ENCODE data around the gene AZIN2.
A peak's percentile ranks its signal among the peaks of the same experiment; 100 is the strongest.
"Not testable (repeated sequence)": the region's sequence is repeated elsewhere in the genome, so short reads cannot be mapped to it uniquely, and the experiment has no call there.

Gene AZIN2

GRCh38 chr1:33094971-33095604 is 14.1 kb downstream of the AZIN2 start:
- no peak for DNase-seq (ENCODE audit: low read depth)

GRCh38 chr1:33096363-33097005 is 15.5 kb downstream of the AZIN2 start:
- no peak for DNase-seq (ENCODE audit: low read depth)

- no peak for DNase-seq (ENCODE audit: low read depth)
Measured at GRCh38 chr1:33097137-33097611, 16.2 kb downstream of the AZIN2 start.

- no peak for DNase-seq (ENCODE audit: low read depth)
Measured at GRCh38 chr1:33097762-33098161, 16.8 kb downstream of the AZIN2 start.

- no peak for DNase-seq (ENCODE audit: low read depth)
Measured at GRCh38 chr1:33098371-33098770, 17.4 kb downstream of the AZIN2 start.

GRCh38 chr1:33099290-33100118 is 18.6 kb downstream of the AZIN2 start:
- DNase-seq (ENCODE audit: low read depth), result peak; percentile 49

- not testable (repeated sequence) for DNase-seq (ENCODE audit: low read depth)
Measured at GRCh38 chr1:33100119-33100415, 19.1 kb downstream of the AZIN2 start.

- no peak for DNase-seq (ENCODE audit: low read depth)
Measured at GRCh38 chr1:33110477-33110876, 29.5 kb downstream of the AZIN2 start.

- no peak for DNase-seq (ENCODE audit: low read depth)
Measured at GRCh38 chr1:33111965-33112364, 31.0 kb downstream of the AZIN2 start.

GRCh38 chr1:33117440-33118085 is 36.6 kb downstream of the AZIN2 start:
- no peak for DNase-seq (ENCODE audit: low read depth)

GRCh38 chr1:33118274-33118673 is 37.3 kb downstream of the AZIN2 start:
- no peak for DNase-seq (ENCODE audit: low read depth)

- DNase-seq (ENCODE audit: low read depth), result no peak
Measured at GRCh38 chr1:33119050-33119449, 38.1 kb downstream of the AZIN2 start.

- no peak for DNase-seq (ENCODE audit: low read depth)
Measured at GRCh38 chr1:33119532-33120217, 38.7 kb downstream of the AZIN2 start.

GRCh38 chr1:33120436-33121231 is 39.7 kb downstream of the AZIN2 start:
- no peak for DNase-seq (ENCODE audit: low read depth)

GRCh38 chr1:33121728-33122127 is 40.8 kb downstream of the AZIN2 start:
- DNase-seq (ENCODE audit: low read depth), result no peak

- no peak for DNase-seq (ENCODE audit: low read depth)
Measured at GRCh38 chr1:33122483-33123178, 41.7 kb downstream of the AZIN2 start.

- no peak for DNase-seq (ENCODE audit: low read depth)
Measured at GRCh38 chr1:33123266-33123665, 42.3 kb downstream of the AZIN2 start.

- DNase-seq (ENCODE audit: low read depth), result not testable (repeated sequence)
Measured at GRCh38 chr1:33124647-33125046, 43.7 kb downstream of the AZIN2 start.

- DNase-seq (ENCODE audit: low read depth), result no peak
Measured at GRCh38 chr1:33126411-33127000, 45.6 kb downstream of the AZIN2 start.
